RCC 7860 (cell line): ENCODE data around the gene NIPAL4.
"Not testable (repeated sequence)": the region's sequence is repeated elsewhere in the genome, so short reads cannot be mapped to it uniquely, and the experiment has no call there.

Experiments used
- DNase-seq: peaks from one replicate; pipeline ENCODE4 v3.0.0-alpha.2; 2015; ENCODE audit warnings: low spot score
- FAIRE-seq: peaks from 2 replicates; lab custom pipeline; 2012; peaks lifted over from hg19 to GRCh38; lab: Jason Lieb, UNC

NIPAL4 gene

GRCh38 chr5:157459715-157460599 lies at the start of gene NIPAL4:
TSS of gene NIPAL4 (plus strand) at chr5:157460213. CDS start at chr5:157460321, 108 bp downstream.
- DNase-seq (no peak), FAIRE-seq (no peak)

DNA sequence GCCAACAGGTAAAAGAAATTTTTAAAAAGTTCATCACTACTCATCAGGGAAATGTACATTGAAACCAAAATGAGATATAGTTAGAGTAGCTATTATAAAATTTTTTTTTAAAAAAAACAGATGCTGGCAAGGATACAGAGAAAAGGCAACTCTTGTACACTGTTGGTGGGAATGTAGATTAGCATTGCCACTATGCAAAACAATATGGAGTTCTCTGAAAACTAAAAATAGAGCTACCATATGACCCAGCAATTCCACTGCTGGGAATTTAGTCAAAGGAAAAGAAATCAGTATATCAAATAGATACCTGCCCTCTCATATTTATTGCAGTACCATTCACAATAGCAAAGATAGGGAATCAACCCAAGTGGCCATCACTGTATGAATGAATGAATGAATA lies 44.2 kb upstream of the NIPAL4 start:
- DNase-seq (no peak), FAIRE-seq (no peak)

DNA sequence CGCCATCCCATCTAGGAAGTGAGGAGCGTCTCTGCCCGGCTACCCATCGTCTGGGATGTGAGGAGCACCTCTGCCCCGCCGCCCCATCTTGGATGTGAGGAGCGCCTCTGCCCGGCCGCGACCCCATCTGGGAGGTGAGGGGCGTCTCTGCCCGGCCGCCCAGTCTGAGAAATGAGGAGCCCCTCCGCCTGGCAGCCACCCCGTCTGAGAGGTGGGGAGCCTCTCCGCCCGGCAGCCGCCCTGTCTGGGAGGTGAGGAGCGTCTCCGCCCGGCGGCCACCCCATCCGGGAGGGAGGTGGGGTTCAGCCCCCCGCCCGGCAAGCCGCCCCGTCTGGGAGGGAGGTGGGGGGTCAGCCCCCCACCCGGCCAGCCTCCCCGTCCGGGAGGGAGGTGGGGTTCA lies 40.5 kb upstream of the NIPAL4 start:
- DNase-seq, FAIRE-seq: not testable (repeated sequence)

DNA sequence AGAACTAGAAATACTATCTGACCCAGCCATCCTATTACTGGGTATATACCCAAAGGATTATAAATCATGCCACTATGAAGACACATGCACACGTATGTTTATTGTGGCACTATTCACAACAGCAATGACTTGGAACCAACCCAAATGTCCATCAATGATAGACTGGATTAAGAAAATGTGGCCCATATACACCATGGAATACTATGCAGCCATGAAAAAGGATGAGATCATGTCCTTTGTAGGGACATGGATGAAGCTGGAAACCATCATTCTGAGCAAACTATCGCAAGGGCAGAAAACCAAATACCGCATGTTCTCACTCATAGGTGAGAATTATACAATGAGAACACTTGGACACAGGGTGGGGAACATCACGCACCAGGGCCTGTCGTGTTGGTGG lies 30.1 kb upstream of the NIPAL4 start:
- not testable (repeated sequence) for FAIRE-seq, DNase-seq

DNA sequence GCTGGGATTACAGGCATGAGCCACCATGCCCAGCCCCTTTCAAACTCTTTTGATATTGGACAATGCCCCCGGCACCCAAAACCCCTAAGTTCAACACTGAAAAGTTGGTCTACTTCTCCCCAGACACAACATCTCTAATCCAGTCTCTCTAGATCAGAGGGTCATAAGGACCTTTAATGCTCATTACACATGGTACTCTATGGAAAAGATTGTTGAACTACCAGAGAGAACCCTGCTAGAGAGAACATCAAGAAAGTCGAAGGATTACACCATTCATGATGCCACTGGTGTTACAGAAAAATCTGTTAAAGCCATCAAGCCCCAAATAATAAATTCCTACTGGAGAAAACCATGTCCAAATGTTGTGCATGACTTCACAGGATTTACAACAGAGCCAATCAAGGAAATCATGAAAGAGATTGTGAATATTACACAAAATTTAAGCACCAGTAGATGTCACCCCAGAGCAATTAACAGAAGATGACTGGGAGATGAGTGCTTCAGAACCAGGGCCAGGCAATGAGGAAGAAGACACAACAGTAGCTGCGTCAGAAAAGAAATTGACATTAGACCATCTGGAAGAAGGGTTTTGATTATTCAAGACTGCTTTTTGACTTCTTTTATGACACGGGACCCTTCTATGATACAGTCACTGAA lies 28.3 kb upstream of the NIPAL4 start:
- FAIRE-seq (peak; percentile 72), DNase-seq (peak; percentile 59)

DNA sequence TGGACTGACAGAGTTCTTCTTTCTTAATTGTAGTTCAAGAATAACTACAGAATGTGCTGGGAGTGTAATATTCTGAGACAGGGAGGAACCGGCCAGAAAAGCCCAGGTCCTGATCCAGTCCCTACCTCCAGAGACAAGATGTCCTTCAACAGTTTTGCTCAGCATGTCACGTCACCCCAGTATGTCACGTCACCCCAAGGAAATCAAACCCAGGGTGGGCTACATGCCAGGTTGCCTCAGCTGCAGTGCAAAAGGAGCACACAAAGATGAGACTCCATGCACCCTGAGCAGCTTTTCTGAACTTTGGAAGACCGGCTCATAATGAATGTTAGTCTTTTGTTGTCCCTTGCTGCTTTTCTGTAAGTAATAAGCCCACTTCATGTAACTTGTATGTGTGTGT lies 25.9 kb upstream of the NIPAL4 start:
- no peak for DNase-seq

DNA sequence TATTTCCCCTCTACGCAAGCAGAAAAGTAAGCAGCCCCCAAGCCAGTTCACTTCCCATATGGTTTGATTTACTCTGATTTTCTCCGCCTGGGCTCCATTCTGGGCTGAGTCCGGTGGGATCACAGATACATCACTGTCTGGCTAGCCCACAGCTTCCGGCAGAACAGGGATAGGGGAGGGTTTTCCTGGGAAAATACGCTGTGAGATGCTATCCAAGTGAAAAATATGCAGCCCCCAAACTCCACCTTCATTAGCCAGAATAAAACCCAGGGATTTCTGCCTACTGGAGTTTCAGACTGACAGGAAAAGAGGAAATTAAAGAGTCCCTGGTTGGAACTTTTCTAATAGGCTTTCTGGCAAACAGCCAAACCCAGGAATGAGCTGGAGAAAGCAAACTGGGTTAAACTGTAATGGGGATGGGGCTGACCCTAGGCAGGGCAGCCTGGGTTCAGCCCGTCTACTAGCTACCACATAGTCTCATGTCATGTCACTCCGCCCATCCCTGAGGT lies 16.9 kb upstream of the NIPAL4 start:
- FAIRE-seq, result peak; percentile 10
- no peak for DNase-seq

More for the DNA sequence above, 25.9 kb upstream of the NIPAL4 start:
- no peak for FAIRE-seq

- no peak for DNase-seq
- FAIRE-seq, result no peak
These were observed 15.8 kb upstream of the NIPAL4 start for GRCh38 chr5:157444224-157444623.

DNA sequence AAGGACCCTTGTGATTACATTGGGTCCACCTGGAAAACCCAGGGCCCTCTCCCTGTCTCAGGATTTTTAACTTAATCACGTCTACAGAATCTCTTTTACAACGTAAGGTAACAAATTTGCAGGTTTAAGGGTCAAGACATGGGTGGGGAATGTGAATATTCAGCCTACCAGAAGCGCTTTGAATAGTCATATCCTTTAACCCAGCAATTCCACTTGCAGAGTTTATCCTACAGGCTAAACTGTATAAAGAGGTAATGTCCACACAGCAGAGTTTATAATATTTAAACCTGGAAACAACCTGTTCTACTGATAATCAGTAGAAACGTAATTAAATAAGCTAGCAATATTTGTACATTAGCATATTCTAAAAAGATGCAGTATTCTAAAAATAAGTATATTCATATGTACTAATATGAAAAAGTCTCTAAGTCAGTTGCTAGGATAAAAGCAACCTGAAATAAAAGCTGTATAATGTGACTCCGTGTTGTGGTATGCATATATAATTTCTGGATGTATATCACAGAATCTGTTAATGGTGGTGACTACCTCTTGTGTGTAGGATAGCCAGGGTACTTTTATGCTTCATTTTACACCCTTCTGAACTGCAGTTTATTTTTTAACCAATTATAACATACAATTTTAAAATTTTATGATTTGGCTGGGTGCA lies 14.1 kb upstream of the NIPAL4 start:
- FAIRE-seq (no peak), DNase-seq (no peak)

DNA sequence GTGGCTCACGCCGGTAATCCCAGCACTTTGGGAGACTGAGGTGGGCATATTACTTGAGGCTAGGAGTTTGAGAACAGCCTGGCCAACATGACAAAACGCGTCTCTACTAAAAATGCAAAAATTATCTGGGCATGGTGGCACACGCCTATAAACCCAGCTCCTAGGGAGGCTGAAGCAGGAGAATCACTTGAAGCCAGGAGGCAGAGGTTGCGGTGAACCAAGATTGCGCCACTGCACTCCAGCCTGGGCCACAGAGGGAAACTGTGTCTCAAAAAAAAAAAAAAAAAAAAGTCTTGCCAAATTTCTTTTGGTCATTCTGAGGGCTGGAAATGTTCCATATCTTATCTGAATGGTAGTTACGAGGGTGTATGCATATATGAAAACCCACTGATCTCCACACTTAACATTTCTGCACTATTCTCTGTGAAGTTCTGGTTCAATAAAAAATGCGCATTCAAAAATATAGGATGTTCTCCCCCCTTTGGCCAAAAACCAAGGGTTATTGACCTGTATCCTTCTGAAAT lies 13.5 kb upstream of the NIPAL4 start:
- FAIRE-seq (no peak), DNase-seq (no peak)

DNA sequence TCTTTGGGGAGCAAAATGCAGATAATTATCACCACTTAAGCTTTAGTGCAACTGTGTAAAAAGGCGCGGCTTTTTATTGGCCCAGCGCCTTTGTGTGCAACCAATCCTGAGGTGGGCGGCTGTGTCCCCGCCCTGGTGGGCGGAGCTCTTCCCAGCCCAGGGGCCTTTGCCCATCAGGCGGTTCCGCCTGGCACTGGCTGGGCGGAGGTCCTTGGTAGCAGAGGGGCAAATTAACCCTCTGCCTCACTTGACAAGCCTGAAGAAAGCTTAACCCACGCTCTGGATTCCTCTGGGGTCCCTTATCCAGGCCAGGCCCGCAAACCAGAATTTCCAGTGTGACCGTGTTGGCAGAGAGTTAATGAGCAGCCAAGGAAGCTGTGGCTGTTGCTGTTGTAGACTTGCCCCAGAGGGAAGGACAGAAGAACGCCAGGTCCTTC lies 12.8 kb upstream of the NIPAL4 start:
- DNase-seq (no peak), FAIRE-seq (no peak)

DNA sequence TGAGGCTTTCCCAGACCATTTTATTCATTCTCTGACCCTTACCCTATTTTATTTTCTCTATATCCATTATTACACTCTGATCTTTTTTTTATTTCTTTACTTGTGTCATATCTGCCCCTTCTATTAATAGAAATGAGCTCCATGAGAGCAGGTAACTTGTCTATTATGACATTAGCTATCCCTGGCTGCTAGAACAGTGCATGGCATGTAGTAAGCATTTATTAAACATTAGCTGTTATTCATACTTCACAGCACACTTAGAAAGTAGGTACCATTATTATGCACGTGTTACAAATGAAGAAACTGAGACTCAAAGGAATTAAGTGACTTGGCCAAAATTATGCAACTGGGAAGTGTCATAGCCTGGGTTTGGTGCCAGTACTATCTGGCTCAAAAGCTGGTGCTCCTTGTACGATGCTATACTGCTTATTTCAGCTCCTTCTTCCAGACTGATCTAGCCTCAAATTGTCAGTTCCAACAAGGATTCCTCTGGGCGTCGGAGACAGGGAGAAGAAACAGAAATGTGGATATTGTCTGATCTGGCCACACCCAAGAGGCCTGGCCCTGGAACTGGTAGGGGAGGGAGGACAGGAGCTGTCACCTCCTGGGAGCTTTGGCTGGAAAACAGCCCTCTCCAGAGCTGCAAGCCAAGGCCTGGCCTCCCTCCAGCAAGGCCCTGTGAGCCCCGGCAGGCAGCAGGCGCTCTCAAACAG lies 10.8 kb upstream of the NIPAL4 start:
- FAIRE-seq, result no peak
- DNase-seq, result no peak

DNA sequence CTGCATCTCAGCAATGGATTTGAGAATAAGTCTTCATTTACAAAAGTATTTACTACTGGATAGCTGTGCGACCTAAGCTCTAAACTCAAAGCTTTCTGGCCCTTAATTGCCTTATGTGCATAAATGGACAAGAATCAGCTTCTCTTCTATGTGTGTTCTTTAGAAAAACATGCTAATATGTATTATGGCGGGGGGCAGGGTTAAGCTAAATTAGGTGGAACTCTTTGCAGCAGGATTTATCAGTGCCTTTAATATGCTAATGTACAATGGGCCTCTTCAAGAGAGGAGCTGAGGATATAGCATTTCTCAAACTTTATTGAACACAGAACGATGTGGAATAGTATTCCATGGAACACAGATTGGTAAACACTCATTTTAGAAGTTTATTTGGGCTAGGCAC lies 10.0 kb upstream of the NIPAL4 start:
- FAIRE-seq (no peak), DNase-seq (no peak)

GRCh38 chr5:157451806-157452205 lies 8.2 kb upstream of the NIPAL4 start:
- FAIRE-seq, result no peak
- no peak for DNase-seq

- DNase-seq (no peak), FAIRE-seq (no peak)
These were observed 5.7 kb upstream of the NIPAL4 start for GRCh38 chr5:157454273-157454672.

DNA sequence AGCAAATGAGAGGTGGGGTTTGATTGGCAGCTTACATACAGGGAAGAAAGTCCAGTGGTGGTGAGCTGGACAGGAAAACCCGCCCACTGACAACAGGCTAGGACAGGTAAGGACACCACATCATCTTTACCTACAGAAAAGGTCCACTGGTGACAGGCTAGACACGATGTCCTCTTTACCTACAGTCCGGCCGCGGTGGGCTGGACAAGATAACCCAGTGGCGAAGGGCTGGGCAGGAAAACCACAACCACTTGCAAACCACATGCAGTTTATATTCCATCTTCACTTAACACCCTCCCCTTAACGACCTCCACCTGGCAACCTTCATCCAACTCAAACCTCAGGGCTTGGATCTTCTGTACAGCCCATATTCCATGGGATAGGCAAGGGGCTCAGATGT lies 5.0 kb upstream of the NIPAL4 start:
- DNase-seq (no peak), FAIRE-seq (no peak)

DNA sequence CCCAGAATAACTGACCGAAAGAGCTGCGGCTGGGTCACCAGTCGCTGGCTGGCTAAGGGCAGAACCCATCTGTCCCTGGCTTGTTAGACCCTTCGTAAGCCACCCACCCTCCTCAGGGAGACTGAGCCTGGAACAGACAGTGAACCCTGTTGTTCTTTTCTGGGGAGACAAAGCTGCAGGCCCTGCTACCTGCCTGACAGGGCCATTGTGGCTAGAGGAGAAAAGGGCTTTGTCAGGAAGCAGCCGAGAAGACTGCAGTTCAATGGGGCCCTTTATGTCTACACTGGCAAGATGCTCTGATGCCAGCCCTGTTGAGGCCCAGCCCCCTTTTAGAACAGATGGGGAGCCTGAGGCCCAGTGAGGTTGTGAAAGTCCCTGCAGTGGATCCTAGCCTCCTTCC lies 3.7 kb upstream of the NIPAL4 start:
- no peak for DNase-seq
- no peak for FAIRE-seq

DNA sequence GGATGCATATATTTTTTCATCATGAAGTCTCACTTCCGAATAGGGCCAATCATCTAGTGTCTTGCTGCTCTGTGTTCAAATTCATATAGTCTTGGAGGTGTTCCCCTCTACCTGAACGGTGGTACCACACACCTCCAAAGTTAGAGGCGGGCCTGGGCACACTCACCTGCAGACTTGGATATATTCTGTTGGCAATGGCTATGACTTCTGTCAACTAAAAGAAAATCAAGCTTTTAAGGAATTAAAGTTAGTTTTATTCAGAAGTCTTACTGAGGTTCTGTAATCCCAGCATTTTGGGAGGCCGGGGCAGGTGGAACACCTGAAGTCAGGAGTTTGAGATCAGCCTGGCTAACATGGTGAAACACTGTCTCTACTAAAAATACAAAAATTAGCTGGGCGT lies 2.6 kb upstream of the NIPAL4 start:
- DNase-seq (no peak), FAIRE-seq (no peak)

GRCh38 chr5:157458835-157459234 lies 1.2 kb upstream of the NIPAL4 start:
- no peak for FAIRE-seq
- DNase-seq, result no peak
